ENCODE results near the gene HMGN2.

Gene HMGN2
- total RNA-seq: 119 to 175 (median 142) reads per million in 9 experiments

- H3K4me3 Mint-ChIP-seq: peak within 1 kb of the TSS; percentile 89
- H3K9me3 Mint-ChIP-seq: no peaks in the 10 kb centered on the region
- peak within 1 kb of the TSS; percentile 93 to 94 for H3K27ac Mint-ChIP-seq
- peaks cover 19 to 43% of the 10 kb centered on the region in 2 donors for H3K4me1 Mint-ChIP-seq (ENCODE audit: low read depth in 2 of 2)
- no peaks in the 10 kb centered on the region for H3K27me3 Mint-ChIP-seq
- DNase-seq (peak; percentile 74 to 78 (median 77)), ATAC-seq (replicated peaks) (peak; percentile 64)
- H3K36me3 Mint-ChIP-seq (ENCODE audit: insufficient read depth): peaks cover 61% of the 10 kb centered on the region
Observed at GRCh38 chr1:26472320-26472900, at the start of gene HMGN2. TSS of gene HMGN2 (plus strand) at chr1:26472440. CDS start at chr1:26472613, 173 bp downstream.

DNA sequence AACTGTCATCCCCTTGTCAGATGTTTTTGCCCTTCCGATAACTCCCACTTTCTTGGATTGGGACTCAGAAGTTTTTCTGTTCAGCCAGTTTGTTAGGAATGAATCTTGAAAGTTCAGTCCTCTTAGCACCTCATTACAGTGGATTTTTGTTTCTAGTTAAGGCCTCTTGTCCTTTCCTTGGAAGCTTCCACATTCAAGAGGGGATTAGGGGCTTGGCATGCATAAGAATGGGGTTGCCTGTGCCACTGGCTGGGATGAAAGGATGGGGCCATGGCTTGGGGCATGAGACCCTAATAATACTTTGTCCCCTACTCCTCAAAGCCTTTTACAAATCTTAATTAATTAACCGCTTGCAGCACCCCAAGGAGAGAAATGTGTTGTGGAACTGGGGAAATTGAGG lies 42.5 kb upstream of the HMGN2 start:
- Mint-ChIP-seq H3K27me3 (peaks cover 23 to 29% of the 10 kb centered on the region in 2 donors), H3K9me3 (no peaks in the 10 kb centered on the region), H3K36me3 (ENCODE audit: insufficient read depth) (peaks cover 15% of the 10 kb centered on the region), H3K4me1 (ENCODE audit: low read depth in 2 of 2) (peaks cover 13 to 17% of the 10 kb centered on the region in 2 donors), H3K27ac (no peak overlapping the region), H3K4me3 (no peak overlapping the region)
- ATAC-seq (replicated peaks) (no peak), DNase-seq (no peak)

GRCh38 chr1:26431979-26432695 lies 40.1 kb upstream of the HMGN2 start, which contains the start of gene DHDDS:
TSS of gene DHDDS (plus strand) at chr1:26432321. CDS start at chr1:26432946, 625 bp downstream.
- Mint-ChIP-seq H3K4me3 (peak within 1 kb of the TSS; percentile 88 to 98), H3K27me3 (peaks cover 5 to 6% of the 10 kb centered on the region in 2 donors), H3K9me3 (no peaks in the 10 kb centered on the region), H3K4me1 (ENCODE audit: low read depth in 2 of 2) (peaks cover 13 to 17% of the 10 kb centered on the region in 2 donors), H3K36me3 (ENCODE audit: insufficient read depth) (peaks cover 23% of the 10 kb centered on the region), H3K27ac (peak within 1 kb of the TSS; percentile 66 to 94)
- peak; percentile 97 to 98 (median 98) for DNase-seq
- ATAC-seq (replicated peaks): peak; percentile 92

- DNase-seq: no peak
- H3K4me1 Mint-ChIP-seq (ENCODE audit: low read depth in 2 of 2): peaks cover 13 to 17% of the 10 kb centered on the region in 2 donors
- peak overlapping the region; percentile 88 to 98 for H3K4me3 Mint-ChIP-seq
- no peak for ATAC-seq (replicated peaks)
- peak overlapping the region; percentile 66 to 94 for H3K27ac Mint-ChIP-seq
- H3K36me3 Mint-ChIP-seq (ENCODE audit: insufficient read depth): peaks cover 27% of the 10 kb centered on the region
- no peaks in the 10 kb centered on the region for H3K9me3 Mint-ChIP-seq
- H3K27me3 Mint-ChIP-seq: peaks cover 0 to 5% of the 10 kb centered on the region in 2 donors
Observed at GRCh38 chr1:26432793-26433192, 39.4 kb upstream of the HMGN2 start.

GRCh38 chr1:26434161-26434752 lies 38.0 kb upstream of the HMGN2 start:
- Mint-ChIP-seq H3K4me1 (ENCODE audit: low read depth in 2 of 2) (peaks cover 13 to 17% of the 10 kb centered on the region in 2 donors), H3K27me3 (peaks cover 0 to 5% of the 10 kb centered on the region in 2 donors), H3K4me3 (no peak overlapping the region), H3K9me3 (no peaks in the 10 kb centered on the region), H3K27ac (no peak overlapping the region), H3K36me3 (ENCODE audit: insufficient read depth) (peaks cover 38% of the 10 kb centered on the region)
- ATAC-seq (replicated peaks) (no peak), DNase-seq (no peak)

DNA sequence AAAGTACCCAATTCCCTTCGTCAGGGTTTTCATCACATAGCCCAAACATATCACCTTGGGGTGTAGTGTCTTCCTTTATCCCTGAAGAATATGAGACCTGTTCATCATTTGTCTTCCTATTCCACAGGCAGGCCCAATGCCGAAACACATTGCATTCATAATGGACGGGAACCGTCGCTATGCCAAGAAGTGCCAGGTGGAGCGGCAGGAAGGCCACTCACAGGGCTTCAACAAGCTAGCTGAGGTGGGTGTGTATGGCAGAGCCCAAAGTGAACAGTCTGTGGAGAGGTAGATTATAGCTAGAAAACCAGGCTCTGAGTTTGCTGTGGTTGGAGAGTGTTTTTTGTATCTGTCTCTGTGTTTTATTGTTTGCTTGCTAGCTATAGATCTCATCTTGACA lies 34.2 kb upstream of the HMGN2 start:
- no peak for ATAC-seq (replicated peaks)
- H3K36me3 Mint-ChIP-seq (ENCODE audit: insufficient read depth): peaks cover 51% of the 10 kb centered on the region

GRCh38 chr1:26440259-26440658 lies 32.0 kb upstream of the HMGN2 start:
- Mint-ChIP-seq H3K4me3 (no peak overlapping the region), H3K9me3 (no peaks in the 10 kb centered on the region), H3K27ac (no peak overlapping the region), H3K27me3 (no peaks in the 10 kb centered on the region), H3K4me1 (ENCODE audit: low read depth in 2 of 2) (peaks cover 0 to 4% of the 10 kb centered on the region in 2 donors), H3K36me3 (ENCODE audit: insufficient read depth) (peaks cover 60% of the 10 kb centered on the region)
- DNase-seq (no peak), ATAC-seq (replicated peaks) (no peak)

More for the DNA sequence above, 34.2 kb upstream of the HMGN2 start:
- Mint-ChIP-seq H3K27ac (peak overlapping the region in 1 of 2 donors; percentile 49), H3K4me3 (no peak overlapping the region), H3K9me3 (no peaks in the 10 kb centered on the region), H3K27me3 (no peaks in the 10 kb centered on the region), H3K4me1 (ENCODE audit: low read depth in 2 of 2) (peaks cover 5 to 11% of the 10 kb centered on the region in 2 donors)
- no peak for DNase-seq

DNA sequence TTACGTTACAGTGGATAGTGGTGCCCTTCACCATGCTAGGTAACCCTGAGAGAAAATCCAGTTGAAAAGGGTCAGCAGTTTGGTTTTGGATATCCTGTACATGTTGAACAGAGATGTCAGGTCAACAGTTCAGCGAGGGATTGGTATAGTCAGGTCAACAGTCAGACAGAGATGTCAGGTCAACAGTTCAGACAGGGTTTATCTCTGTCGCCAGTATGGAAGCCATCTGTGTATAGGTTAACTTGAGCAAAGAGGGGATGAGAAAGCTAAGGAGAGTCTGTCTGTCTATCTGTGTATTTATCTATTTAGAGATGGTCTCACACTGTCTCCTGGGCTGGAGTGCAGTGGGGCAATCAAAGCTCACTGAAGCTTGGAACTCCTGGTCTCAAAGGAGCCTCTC lies 22.4 kb upstream of the HMGN2 start:
- no peak for ATAC-seq (replicated peaks)
- no peaks in the 10 kb centered on the region for H3K4me1 Mint-ChIP-seq (ENCODE audit: low read depth in 2 of 2)
- no peaks in the 10 kb centered on the region for H3K27me3 Mint-ChIP-seq

DNA sequence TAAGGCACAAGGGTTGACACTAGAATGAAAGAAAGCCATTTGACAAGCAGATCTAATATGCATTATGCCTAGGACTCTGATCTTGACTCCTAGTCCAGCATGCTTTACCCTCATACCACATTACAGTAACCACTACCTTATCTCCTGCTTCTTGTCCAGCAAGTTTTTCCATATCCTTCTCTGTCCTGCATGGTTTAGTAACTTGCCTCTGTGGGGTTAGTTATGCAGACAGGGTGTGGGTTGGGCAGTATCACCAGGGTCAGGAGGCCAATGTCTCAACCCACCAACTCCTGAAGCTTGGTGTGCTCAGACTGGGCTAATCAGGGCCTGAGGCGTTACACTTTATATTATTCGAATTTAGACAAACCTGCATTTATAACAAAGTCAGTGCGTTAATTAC lies 21.3 kb upstream of the HMGN2 start:
- Mint-ChIP-seq H3K4me3 (no peak overlapping the region), H3K9me3 (no peaks in the 10 kb centered on the region), H3K27ac (no peak overlapping the region), H3K36me3 (ENCODE audit: insufficient read depth) (peaks cover 38% of the 10 kb centered on the region), H3K27me3 (no peaks in the 10 kb centered on the region), H3K4me1 (ENCODE audit: low read depth in 2 of 2) (no peaks in the 10 kb centered on the region)
- ATAC-seq (replicated peaks): no peak
- DNase-seq: no peak

More for the DNA sequence above, 22.4 kb upstream of the HMGN2 start:
- H3K36me3 Mint-ChIP-seq (ENCODE audit: insufficient read depth): peaks cover 38% of the 10 kb centered on the region
- DNase-seq: no peak
- no peak overlapping the region for H3K27ac Mint-ChIP-seq
- H3K9me3 Mint-ChIP-seq: no peaks in the 10 kb centered on the region
- H3K4me3 Mint-ChIP-seq: no peak overlapping the region

DNA sequence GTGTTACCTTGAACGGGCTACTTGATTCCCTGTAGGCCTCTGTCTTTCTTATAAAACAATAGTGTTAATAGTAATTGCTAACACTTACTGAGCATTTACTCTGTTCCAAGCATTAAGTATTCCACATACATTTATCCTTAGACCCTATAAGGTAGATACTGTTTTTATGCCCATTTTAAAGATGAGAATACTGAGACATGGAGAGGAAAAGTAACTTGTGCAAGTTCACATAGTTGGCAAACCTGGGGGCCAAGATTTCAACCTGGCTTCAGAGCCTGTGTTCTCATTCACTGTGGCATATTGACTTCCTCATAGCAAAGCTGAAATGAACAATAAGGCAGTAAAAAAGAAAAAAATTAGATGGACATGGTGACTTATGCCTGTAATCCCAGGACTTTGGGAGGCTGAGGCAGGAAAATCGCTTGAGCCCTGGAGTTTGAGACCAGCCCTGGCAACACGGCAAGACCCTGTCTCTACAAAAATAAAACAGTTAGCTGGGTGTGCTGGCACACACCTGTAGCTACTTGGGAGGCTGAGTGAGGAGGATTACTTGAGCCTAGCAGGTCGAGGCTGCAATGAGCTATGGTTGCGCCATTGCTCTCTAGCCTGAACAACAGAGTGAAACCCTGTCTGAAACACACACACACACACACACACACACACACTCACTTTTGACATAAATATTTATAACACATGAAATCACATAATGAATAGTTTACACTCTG lies 19.6 kb upstream of the HMGN2 start:
- Mint-ChIP-seq H3K27ac (no peak overlapping the region), H3K36me3 (ENCODE audit: insufficient read depth) (peaks cover 37% of the 10 kb centered on the region), H3K9me3 (no peaks in the 10 kb centered on the region), H3K4me1 (ENCODE audit: low read depth in 2 of 2) (no peaks in the 10 kb centered on the region), H3K4me3 (no peak overlapping the region), H3K27me3 (no peaks in the 10 kb centered on the region)
- ATAC-seq (replicated peaks): no peak
- no peak for DNase-seq

DNA sequence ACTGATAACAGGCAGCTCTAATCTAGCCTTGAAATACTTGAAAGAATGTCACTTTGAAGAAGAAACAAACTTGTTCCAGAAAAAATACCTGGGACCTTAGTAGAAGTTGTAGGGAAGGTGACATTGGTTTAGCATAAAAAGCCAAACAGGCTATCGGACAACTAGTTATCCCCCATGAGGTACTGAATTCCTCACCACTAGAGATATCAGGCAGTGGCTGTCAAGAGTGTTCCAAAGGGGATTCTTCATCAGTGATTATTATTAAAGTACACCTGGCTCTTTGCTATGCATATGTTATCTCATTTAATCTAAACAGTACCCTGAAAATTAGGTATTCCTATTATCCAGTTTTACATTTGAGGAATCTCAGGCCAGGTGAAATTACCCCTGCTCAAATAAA lies 13.1 kb upstream of the HMGN2 start:
- Mint-ChIP-seq H3K9me3 (no peaks in the 10 kb centered on the region), H3K27me3 (no peaks in the 10 kb centered on the region), H3K4me1 (ENCODE audit: low read depth in 2 of 2) (no peaks in the 10 kb centered on the region), H3K4me3 (no peak overlapping the region), H3K27ac (no peak overlapping the region), H3K36me3 (ENCODE audit: insufficient read depth) (peaks cover 31% of the 10 kb centered on the region)
- ATAC-seq (replicated peaks) (no peak), DNase-seq (no peak)

GRCh38 chr1:26459573-26460031 lies 12.6 kb upstream of the HMGN2 start:
- H3K36me3 Mint-ChIP-seq (ENCODE audit: insufficient read depth): peaks cover 30% of the 10 kb centered on the region
- no peak for DNase-seq
- H3K27me3 Mint-ChIP-seq: no peaks in the 10 kb centered on the region
- H3K27ac Mint-ChIP-seq: no peak overlapping the region
- no peak for ATAC-seq (replicated peaks)
- no peak overlapping the region for H3K4me3 Mint-ChIP-seq
- no peaks in the 10 kb centered on the region for H3K9me3 Mint-ChIP-seq
- no peaks in the 10 kb centered on the region for H3K4me1 Mint-ChIP-seq (ENCODE audit: low read depth in 2 of 2)

DNA sequence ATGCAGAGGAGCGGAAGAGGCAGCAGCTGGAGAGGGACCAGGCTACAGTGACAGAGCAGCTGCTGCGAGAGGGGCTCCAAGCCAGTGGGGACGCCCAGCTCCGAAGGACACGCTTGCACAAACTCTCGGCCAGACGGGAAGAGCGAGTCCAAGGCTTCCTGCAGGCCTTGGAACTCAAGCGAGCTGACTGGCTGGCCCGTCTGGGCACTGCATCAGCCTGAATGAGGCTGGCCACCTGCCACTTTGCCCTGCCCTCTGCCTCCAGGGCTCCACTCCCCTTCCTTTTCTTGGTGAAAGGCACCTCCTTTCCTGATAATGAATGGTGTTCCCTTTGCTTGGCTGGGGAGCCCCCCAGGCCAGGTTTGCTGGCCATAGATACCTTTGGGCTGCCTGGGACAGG lies 3.3 kb upstream of the HMGN2 start:
- no peak overlapping the region for H3K27ac Mint-ChIP-seq
- H3K4me3 Mint-ChIP-seq: no peak overlapping the region
- ATAC-seq (replicated peaks) (no peak), DNase-seq (no peak)
- H3K9me3 Mint-ChIP-seq: no peaks in the 10 kb centered on the region
- peaks cover 39% of the 10 kb centered on the region for H3K36me3 Mint-ChIP-seq (ENCODE audit: insufficient read depth)
- no peaks in the 10 kb centered on the region for H3K27me3 Mint-ChIP-seq
- peaks cover 22 to 25% of the 10 kb centered on the region in 2 donors for H3K4me1 Mint-ChIP-seq (ENCODE audit: low read depth in 2 of 2)
